Breast epithelium (tissue), 3 donors: ENCODE data around the gene SGCA.

Experiments used
- POLR2A ChIP-seq: fragments of 450-650 bp; IDR thresholded peaks from one replicate; pipeline ENCODE4 v1.6.1; 2016; ENCODE audit warnings: antibody characterized with exemption, mild to moderate bottlenecking, moderate library complexity
- TF ChIP-seq, protein P1 (sequence below), 3 donors: fragments of 450-650 bp; IDR thresholded peaks; one replicate each; pipeline ENCODE4 v1.5.1; 2016 to 2017; ENCODE audit warnings: antibody characterized with exemption in 3 of 3, mild to moderate bottlenecking in 3 of 3, moderate library complexity in 3 of 3

DNA sequence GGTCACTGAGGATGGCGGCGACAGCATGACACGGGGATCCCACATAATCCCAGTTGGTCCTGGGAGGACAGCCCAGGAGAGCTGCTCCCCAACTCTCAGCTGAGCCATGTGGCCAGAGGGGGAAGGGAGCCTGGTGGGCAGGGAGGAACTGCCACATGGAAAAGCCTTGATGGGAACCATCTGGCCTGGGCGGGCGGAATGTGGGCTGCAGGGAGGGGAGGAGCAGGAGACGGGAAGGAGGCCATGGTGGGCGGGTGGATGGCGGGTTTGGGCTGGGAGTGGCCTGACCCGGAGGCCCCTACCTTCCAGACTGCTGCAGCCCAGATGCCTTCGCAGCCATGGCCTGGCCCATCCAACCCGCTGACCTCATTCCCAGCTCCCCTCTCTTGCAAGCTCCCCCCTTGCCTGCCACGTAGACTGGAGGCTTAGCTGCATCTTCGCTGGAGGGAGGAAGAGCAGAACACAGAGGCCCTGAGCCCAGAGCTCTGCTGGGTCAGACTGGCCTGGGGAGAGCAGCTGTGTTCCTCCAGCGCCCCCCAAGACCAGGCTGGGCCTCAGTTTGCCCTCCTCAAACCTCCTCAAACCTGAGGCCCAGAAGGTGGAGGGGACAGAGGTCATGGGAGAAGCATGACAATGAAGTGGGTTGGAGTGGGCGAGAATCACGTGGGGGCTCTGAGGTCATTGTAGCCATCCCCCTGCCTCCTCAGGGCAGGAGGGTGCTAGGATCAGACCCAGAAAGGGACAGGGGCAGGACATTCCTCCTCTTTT, 43.9 kb downstream of the SGCA start:
- no peak for TF ChIP-seq POLR2A
- TF ChIP-seq, protein P1, sequence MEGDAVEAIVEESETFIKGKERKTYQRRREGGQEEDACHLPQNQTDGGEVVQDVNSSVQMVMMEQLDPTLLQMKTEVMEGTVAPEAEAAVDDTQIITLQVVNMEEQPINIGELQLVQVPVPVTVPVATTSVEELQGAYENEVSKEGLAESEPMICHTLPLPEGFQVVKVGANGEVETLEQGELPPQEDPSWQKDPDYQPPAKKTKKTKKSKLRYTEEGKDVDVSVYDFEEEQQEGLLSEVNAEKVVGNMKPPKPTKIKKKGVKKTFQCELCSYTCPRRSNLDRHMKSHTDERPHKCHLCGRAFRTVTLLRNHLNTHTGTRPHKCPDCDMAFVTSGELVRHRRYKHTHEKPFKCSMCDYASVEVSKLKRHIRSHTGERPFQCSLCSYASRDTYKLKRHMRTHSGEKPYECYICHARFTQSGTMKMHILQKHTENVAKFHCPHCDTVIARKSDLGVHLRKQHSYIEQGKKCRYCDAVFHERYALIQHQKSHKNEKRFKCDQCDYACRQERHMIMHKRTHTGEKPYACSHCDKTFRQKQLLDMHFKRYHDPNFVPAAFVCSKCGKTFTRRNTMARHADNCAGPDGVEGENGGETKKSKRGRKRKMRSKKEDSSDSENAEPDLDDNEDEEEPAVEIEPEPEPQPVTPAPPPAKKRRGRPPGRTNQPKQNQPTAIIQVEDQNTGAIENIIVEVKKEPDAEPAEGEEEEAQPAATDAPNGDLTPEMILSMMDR (IDR thresholded peaks at IDR 0.05): no peak
